HL-60 (cell line): ENCODE measurements around the gene SAP130.
A peak's percentile ranks its signal among the peaks of the same experiment; 100 is the strongest.

Experiments used
- DNase-seq, 2 experiments: peaks; one replicate each; pipeline ENCODE4 v3.0.0-alpha.2; 2010 to 2020; ENCODE audit warnings: low read depth in 1 of 2, low spot score in 1 of 2
- H3K27ac ChIP-seq: fragments of 250-450 bp; sonication (Bioruptor Pico); replicated peaks from 2 replicates; pipeline ENCODE4 v1.5.1; 2020; ENCODE audit warnings: mild to moderate bottlenecking, moderate library complexity
- H3K27me3 ChIP-seq: fragments of 250-450 bp; sonication (Bioruptor Pico); 2 replicates; pipeline ENCODE4 v1.5.1; 2021; ENCODE audit warnings: mild to moderate bottlenecking, moderate library complexity; ENCODE audit not compliant: insufficient read depth, poor library complexity, severe bottlenecking
- H3K4me3 ChIP-seq: replicated peaks from 2 replicates; pipeline ENCODE4 v1.5.1; 2011; ENCODE audit warnings: mild to moderate bottlenecking, control low read depth, low read length; ENCODE audit not compliant: insufficient read depth
- GABPA ChIP-seq: IDR thresholded peaks from 2 replicates; pipeline ENCODE4 v1.6.1; 2012; ENCODE audit warnings: low read depth
- POLR2AphosphoS5 ChIP-seq: IDR thresholded peaks from 2 replicates; pipeline ENCODE4 v1.6.1; 2012; ENCODE audit warnings: low read depth
- REST ChIP-seq: IDR thresholded peaks from 2 replicates; pipeline ENCODE4 v1.6.1; 2012; ENCODE audit warnings: low read depth; ENCODE audit not compliant: insufficient replicate concordance
- SPI1 ChIP-seq: IDR thresholded peaks from 2 replicates; pipeline ENCODE4 v1.6.1; 2012; ENCODE audit warnings: low read depth, mild to moderate bottlenecking, borderline replicate concordance
- TF ChIP-seq, protein P1 (sequence below): IDR thresholded peaks from one replicate; pipeline ENCODE4 v1.5.1; 2011; ENCODE audit warnings: low read length, control low read depth, inconsistent platforms; ENCODE audit not compliant: insufficient read depth

SAP130 gene

DNA sequence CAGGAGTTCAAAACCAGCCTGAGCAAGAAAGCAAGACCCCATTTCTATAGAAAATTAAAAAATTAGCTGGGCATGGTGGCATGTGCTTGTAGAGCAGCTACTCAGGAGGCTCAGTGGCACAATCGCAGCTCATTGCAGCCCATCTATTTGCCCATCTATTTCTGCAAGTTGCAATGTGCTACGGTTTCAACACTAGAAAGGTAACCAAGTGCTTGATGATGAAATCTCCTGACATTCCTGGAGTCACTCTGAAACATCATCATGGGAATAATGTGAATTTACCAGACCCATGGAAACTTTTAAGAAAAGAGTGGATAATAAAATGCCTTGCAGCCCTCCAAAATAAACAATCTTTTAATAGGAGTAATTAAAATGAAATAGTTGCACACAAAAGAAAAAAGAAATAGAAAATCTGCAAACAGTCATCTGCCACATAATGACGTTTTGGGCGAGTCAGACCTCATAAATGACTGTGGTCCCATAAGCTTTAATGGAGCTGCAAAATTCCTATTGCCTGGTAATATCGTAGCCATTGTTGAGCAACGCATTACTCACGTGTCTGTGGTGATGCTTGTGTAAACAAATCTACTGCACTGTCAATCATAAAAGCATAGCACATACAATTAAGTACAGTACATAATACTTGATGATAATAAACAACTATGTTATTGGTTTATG is 95.5 kb downstream of the SAP130 start:
- Histone ChIP-seq H3K4me3 (no peak overlapping the region), H3K27me3 (no peaks in the 10 kb centered on the region), H3K27ac (no peak overlapping the region)
- TF ChIP-seq REST (no peak), SPI1 (no peak), POLR2AphosphoS5 (no peak), GABPA (no peak)
- TF ChIP-seq, protein P1, sequence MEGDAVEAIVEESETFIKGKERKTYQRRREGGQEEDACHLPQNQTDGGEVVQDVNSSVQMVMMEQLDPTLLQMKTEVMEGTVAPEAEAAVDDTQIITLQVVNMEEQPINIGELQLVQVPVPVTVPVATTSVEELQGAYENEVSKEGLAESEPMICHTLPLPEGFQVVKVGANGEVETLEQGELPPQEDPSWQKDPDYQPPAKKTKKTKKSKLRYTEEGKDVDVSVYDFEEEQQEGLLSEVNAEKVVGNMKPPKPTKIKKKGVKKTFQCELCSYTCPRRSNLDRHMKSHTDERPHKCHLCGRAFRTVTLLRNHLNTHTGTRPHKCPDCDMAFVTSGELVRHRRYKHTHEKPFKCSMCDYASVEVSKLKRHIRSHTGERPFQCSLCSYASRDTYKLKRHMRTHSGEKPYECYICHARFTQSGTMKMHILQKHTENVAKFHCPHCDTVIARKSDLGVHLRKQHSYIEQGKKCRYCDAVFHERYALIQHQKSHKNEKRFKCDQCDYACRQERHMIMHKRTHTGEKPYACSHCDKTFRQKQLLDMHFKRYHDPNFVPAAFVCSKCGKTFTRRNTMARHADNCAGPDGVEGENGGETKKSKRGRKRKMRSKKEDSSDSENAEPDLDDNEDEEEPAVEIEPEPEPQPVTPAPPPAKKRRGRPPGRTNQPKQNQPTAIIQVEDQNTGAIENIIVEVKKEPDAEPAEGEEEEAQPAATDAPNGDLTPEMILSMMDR: no peak
- peak in 1 of 2 experiments; percentile 11 for DNase-seq

DNA sequence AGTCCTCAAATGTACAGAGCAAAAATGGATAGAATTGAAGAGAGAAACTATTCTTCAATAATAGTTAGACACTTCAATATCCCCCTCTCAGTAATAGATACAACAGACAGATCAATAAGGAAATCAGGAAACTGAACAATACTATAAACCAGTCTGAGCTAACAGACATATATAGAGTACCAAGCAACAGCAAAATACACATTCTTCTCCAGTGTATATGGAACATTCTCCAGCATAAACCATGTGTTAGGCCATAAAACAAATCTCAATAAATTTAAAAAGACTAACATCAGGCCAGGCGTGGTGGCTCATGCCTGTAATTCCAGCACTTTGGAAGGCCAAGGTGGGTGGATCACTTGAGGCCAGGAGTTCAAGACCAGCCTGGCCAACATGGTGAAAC is 98.4 kb downstream of the SAP130 start:
- H3K27ac ChIP-seq: no peak overlapping the region
- no peak for DNase-seq
- TF ChIP-seq GABPA (no peak), POLR2AphosphoS5 (no peak), REST (no peak), SPI1 (no peak)
- TF ChIP-seq, protein P1: no peak
- no peaks in the 10 kb centered on the region for H3K27me3 ChIP-seq
- H3K4me3 ChIP-seq: no peak overlapping the region

- Histone ChIP-seq H3K27me3 (no peaks in the 10 kb centered on the region), H3K4me3 (no peak overlapping the region), H3K27ac (no peak overlapping the region)
- no peak for TF ChIP-seq SPI1
- TF ChIP-seq REST: no peak
- no peak for TF ChIP-seq GABPA
- no peak for TF ChIP-seq POLR2AphosphoS5
- TF ChIP-seq, protein P1: no peak
- no peak for DNase-seq
These were observed 100.5 kb downstream of the SAP130 start for GRCh38 chr2:127927384-127927783.
